NCI-H2107 treated with DMSO at 0.1 percent for 48 hours (cell line): ENCODE results near the gene KBTBD13.
"Not testable (repeated sequence)": the region's sequence is repeated elsewhere in the genome, so short reads cannot be mapped to it uniquely, and the experiment has no call there.

Experiments
- DNase-seq: peaks from one replicate; lab custom pipeline; 2025; ENCODE audit not compliant: unreplicated experiment; lab: John Stamatoyannopoulos, UW

KBTBD13 gene

DNA sequence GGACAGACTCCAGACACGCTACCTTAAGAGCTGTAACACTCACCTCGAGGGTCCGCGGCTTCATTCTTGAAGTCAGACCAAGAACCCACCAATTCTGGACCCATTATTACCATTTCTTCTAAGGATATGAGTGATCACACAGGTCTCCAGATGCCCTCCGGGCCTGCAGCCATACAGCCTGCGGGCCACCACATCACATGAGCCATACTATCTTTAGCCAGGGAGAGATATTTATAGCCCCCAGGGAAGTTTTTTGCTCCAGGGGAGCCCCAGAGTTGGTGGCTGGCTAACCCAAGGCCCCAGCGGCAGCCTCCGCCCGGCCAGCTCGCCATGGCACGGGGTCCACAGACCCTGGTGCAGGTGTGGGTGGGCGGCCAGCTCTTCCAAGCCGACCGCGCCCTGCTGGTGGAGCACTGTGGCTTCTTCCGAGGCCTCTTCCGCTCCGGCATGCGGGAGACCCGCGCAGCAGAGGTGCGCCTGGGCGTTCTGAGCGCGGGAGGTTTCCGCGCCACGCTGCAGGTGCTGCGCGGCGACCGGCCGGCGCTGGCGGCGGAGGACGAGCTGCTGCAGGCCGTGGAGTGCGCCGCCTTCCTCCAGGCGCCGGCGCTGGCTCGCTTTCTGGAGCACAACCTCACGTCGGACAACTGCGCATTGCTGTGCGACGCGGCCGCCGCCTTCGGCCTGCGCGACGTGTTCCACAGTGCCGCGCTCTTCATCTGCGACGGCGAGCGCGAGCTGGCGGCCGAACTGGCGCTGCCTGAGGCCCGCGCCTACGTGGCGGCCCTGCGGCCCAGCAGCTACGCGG lies at the start of gene KBTBD13:
TSS of gene KBTBD13 (plus strand) at position 261 of the 805 bp plus-strand sequence. CDS start at position 331, 70 bp downstream.
- DNase-seq, result no peak

DNA sequence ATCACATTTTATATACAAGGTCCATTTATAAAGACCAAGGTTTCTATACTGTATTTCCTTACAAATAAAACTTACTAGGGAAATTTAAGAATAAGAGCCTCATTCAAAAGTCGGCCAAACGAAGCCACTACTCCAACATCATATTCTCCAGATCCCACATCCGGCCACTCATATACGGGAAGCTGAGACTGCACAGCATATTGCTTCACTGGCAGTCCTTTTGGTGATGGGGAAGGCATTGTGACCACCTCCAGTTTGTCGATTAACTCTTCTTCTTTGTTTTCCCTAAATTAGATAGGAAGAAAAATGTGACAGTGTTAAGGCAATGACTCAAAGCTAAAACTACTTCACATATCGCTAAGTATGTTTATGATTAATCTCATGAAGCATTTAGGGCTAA lies 49.8 kb upstream of the KBTBD13 start:
- DNase-seq, result no peak

DNA sequence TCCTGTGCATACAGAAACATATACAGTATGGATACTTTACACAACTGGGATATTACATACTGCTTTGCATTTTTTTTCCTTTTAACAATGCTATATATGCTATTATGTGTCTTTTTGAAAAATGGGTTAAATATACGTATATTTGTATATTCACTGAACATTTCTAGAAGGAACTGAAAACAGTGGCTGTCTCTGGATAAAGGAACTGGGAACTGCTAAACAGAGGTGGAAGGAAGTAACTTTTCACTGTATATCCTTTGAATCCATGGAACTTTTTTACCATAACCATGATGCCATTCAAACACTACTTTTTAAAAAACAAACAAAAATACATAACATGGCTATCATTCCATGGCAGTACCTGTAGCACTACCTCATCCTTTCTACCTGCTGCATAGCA lies 49.0 kb upstream of the KBTBD13 start:
- no peak for DNase-seq

DNA sequence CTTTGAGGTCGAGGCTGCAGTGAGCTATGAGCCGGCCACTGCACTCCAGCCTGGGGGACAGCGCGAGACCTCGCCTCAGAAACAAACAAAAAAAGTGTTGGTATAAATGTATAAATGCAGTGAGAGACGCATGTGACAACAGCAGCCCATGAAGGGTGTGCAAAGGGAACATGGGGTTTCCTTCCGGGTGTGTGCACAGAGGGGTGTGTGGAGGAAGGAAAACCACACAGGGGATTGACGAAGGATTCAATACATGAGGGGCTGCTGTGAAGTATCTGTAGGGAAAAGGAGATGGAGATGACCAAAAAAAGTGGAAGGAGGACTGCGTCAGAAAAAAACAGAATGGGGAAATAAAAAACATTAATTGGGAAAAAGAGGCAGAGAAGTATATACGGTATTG lies 48.2 kb upstream of the KBTBD13 start:
- no peak for DNase-seq

DNA sequence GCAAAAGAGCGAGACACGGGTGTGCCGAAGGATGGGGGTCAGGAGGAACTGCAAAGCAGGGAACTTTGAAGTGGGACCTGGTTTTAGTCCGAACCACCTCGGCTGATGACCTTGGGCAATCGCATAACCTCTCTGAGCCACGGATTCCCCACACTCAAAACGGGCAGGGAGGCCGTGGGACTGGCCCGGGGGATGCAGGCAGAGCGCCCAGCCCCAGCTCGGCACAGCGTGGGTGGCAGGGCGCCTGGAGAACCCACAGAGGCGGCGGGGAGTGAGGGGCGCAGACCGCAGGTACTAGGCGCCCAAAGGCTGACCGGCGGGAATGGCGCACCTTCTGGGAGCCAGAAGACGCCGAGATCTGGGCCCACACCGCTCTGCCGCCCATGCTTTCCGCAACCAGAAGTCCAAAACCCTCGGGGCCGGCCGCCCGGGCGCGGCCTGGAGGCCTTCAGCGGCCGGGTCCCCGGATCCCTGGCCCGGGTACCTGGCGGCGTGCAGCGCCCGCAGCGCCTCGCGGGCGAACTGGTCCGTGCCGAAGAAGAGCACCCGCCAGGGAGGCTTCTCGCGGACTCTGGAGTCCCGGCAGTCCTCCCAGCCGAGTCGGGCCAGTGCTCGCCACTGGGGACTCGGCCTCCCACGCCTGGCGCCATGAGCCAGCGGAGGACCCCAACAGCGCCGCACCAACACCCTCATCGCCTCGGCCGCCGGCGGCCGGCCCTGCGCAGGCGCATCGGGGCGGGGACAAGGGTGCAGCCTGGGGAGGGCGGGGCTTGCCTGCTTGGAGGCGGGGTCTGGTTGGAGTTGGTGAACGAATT lies 47.4 kb upstream of the KBTBD13 start, which contains the start of gene MTFMT:
TSS of gene MTFMT (minus strand) at position 719 of the 815 bp plus-strand sequence. CDS start at position 693, 26 bp downstream.
- DNase-seq, result peak; percentile 21

DNA sequence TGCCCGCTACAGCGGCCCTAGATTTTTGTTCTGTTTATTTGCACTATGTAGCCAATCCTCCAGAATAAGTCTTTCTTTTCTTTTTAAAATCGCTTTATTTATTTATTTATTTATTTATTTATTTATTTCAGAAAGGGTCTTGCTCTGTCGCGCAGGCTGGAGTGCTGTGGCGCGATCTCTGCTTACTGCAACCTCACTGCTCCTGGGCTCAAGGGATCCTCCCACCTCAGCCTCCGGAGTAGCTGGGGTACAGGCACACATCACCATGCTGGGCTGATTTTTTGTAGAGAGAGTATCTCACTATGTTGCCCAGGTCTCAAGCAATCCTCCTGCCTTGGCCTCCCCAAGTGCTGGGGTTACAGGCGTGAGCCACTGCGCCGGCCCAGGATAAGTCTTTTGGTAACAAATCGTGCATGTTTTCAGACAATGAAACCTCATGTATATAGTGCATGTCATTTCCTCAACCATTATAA lies 46.8 kb upstream of the KBTBD13 start:
- DNase-seq, result no peak

DNA sequence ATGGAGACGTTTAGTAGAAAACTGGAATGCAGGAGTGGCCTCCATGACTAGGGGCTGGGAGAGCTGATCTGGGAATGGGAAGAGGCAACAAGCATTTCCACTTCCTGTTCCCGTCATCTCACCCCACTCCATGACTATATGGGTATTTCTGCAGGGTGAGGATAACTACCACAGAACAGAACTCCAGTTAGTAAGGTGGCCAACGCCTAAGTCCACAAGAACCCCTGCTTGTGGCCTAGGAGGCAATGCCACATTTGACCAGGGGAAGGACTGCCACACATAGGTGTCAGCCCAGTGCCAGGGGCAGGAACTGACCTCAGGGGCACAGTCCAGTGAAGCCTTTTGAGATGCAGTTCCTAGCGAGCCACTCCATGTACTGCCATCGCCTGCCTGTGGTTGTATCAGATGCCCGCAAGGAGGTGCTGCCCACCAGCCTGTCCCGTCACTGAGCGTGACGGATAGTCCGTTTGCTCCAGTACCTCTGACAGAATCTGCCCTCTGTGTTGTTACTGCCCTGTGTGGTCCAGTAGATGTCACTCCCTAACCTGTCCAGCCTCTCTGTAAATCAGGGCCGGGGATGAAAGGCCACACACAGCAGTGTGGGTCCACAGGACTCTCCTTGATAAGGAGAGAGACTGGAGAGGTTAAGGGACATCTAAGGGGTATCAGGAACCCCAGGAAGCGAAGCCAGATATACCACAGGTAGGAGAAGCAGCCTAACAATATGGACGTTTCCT lies 43.6 kb upstream of the KBTBD13 start:
- DNase-seq, result peak; percentile 30

DNA sequence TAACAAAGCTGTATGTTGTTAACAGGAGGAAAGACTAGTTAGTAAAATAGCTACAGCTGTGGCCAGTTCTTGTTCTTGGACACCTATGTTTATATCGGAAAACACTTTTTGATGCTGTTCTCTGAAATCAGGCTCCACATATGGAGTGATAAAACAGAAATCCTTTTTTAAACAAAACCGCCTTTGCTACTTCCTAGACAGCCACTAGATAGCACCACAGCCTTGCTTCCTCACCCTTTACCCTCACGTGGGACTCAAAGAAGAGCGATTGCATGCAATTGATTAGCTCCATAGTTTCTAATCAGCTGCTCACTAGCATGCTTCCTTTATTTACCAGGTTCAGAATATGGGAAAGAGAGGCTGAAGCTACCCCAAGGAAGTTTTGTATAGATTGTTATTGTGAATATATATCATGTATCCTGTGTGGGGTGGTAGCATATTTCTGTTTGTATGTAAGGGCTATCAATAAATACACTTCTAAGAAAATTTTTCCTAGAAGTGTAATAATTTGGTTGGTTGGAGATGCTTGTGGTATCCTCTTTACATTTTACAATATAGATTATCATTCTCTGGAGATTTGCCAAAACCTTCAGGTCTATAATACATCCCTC lies 42.8 kb upstream of the KBTBD13 start:
- DNase-seq, result peak; percentile 21

DNA sequence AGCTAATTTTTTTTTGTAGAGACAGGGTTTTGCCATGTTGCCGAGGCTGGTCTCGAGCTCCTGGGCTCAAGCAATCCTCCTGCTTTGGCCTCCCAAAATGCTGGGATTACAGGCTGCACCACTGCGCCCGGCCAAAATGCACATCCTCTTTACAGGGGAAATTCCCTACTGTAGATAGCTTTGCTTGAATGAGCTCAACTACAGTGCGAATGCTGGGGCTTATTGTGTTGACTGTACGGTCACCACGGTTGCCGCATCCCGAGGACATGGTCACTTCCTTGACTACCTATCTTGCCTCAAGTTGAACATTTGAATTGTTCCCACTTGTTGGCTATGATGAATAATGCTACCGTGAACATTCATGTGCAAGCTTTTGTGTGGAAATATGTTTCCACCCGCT lies 41.8 kb upstream of the KBTBD13 start:
- DNase-seq, result no peak

DNA sequence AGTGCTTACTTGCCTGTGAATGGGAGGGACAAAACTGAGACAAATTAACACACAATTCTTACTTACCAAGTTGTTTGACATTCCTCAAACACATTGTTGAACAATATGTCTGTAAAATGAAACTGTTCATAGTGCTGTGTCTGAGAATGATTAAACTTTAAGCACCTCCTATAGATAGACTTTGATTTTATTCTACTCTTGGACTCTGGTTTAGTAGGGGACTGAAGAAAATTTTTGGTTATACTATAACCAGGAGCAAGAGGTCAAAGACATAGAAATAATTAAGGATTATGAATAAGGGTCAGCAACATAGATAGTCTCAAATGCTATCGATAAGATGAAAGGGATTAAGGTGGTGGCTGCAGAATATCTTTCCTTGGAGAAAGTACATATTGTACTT lies 39.2 kb upstream of the KBTBD13 start:
- no peak for DNase-seq

DNA sequence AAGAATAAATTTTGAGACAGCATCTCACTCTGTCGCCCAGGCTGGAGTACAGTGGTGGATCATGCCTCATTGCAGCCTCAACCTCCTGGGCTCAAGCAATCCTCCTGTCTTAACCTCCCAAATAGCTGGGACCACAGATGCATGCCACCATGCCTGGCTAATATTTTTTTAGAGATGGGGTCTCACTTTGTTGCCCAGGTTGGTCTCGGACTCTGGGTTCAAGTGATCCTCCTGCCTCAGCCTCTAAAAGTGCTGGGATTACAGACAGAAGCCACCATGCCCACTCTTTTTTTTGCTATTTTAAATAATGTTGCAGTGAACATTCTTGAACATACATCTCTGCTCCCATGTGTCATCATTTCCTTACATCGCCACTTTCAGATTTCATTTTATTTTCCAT lies 38.1 kb upstream of the KBTBD13 start:
- no peak for DNase-seq

DNA sequence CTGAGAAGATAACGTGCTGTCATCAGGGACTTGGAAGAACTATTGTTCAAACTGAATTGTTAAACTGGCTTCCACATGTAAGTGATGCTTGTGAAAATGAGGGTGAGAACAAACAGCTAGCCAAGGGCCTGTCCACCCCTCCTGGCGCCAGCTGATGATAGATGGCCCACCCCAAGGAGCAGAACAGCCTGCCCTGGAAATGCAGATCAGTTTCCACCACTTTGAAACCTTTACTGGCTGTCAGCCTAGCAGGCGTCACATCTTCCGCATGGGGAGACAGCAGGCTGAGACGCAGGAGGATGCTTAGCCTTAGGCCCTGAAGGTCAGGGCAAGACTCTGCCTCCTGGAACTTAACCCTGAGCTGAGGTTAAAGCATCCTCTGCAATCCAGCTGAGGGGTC lies 37.7 kb upstream of the KBTBD13 start:
- no peak for DNase-seq

DNA sequence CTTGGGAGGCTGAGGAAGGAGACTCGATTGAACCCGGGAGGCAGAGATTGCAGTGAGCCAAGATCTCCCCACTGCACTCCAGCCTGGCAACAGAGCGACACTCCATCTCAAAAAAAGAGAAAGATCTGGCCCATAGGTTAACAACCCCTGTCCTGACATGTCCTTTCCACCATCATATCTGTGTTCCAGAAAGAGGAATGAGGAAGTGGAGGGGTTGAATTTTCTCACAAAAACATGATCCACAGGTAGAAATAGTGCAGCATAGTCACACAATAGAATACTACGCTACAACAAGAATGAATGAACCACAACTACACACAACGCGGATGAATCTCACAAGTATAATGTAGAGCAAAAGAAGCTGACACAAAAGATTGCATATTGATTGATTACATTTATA lies 36.1 kb upstream of the KBTBD13 start:
- DNase-seq, result no peak

DNA sequence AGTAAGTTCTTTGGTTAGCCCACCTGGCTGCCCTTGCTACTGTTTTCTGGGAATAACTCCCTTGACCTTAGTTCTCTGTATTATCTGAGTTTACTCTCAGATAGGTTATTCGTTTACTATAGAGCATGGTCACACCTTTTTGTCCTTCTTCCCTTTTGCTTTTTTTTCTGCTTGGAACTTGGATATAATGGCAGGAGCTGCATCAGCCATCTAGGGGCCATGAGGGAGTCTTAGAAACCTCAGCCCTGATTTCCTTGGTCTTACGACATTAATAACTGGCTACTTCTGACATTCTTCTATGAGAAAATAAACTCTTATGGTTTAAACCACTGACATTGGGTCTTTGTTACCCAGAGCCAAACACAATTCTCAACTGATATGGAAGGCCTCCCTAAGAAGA lies 34.8 kb upstream of the KBTBD13 start:
- no peak for DNase-seq

DNA sequence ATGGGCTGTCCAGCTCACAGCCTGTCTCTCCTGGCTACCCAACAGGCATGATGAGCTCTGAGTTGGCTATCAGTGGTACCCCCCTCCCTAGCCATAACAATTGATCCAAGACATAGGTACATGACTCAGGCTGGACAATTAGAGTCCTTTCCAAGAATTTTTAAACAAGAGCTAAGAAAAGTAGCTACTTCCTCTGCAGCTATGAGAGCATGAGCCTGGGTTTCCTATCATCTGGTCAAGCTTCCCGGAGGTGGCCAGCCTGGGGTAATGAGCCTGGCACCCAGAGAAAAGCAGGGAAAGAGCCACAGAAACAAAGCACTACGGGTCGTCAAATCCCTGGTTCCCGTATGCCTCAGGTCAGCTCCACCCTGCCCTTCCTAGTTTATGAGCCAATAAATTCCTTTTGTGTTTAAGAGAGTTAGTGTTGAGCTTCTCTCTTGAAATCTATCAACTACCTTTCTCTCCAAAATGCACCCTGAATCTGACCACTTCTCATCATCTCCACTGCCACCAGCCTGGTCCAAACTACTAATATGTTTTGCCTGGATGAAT lies 33.7 kb upstream of the KBTBD13 start:
- DNase-seq, result no peak

DNA sequence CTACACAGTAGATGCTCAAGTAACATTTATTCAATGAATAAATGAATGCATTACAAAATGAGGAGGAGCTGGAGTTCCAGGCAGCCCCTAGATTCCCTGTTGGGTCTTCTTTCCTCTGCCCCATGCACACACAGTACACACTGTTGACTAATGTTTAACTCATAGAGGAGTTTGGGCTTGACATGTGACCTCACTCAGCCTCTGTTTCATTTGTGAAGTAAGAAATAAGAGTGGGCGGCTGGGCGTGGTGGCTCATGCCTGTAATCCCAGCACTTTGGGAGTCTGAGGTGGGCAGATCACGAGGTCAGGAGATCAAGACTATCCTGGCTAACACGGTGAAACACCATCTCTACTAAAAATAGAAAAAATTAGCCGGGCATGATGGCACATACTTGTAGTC lies 32.3 kb upstream of the KBTBD13 start:
- not testable (repeated sequence) for DNase-seq

DNA sequence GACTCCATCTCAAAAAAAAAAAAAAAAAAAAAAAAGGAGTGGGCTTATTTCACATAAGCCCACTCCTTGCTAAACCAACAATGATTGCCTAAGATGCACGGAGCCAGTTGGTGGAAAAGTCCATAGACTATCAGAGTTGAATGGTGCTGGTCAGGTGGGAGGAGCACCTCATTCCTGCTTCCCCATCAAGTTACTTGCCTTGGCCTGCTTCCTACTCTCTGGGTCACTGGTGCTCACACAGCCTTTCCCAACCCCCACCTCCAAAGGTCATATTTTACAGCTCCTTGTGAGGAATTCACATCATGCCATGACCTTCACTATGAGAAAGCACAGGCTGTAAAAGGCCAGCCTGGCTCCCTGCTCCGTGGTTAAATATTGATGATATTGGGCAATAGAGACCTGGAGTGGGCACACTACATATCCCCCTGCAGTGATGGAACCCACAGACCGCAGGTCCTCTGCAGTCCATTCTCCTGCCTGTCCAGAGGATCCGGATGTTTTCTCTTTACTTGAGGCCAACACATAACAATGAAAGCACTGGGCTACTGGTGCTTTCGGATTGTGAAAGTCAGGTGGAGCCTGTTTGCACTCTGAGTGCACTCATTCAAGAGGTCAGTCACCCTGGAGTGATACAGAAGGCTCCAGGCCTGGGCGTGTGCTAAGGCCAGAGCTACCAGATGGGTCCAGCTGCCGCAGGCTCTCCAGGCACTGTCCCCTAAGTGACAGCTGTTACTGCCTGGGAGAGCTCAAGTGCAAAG lies 31.6 kb upstream of the KBTBD13 start, which contains the start of gene SLC51B:
TSS of gene SLC51B (plus strand) at position 664 of the 758 bp plus-strand sequence. CDS start 4,618 bp downstream, outside the sequence.
- no peak for DNase-seq

DNA sequence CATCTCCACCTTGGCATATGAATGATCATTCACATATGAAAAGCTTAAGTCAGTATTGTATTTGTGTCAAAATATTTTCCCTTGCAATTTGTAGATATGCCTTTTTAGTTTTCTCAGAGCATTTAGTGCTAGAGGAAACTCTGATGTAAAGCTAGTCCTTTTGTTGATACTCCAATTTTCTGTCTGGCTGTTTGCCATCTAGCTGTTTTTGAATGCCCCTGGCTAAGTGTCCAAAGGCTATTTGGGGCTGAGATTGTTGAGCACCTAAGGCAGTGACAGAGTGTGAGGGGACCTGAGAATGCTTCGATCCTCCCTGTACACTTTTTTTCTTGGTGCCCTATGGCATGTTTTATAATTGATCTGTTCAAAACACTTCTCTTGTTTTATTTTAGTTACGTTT lies 28.3 kb upstream of the KBTBD13 start:
- no peak for DNase-seq

DNA sequence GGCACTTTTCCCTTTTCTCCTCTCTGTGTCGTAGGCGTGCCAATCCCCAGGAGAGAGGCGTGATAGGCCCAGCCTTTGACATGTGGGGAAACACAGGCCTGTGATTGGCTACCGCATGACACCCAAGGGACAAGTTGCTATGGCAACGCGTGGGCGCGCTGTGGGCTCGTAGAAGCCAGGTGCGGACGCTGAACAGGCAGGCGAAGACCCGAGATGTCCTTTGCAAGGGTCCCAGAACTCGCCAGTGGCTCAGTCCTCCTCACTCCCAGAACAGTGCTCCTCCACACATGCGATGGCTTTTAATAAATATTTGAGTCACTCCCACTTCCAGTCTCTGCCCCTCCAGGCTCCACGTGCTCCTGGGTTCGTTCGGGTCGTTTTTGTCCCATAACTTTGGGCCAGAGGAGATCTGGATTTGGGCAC lies 27.1 kb upstream of the KBTBD13 start:
- DNase-seq, result peak; percentile 49

DNA sequence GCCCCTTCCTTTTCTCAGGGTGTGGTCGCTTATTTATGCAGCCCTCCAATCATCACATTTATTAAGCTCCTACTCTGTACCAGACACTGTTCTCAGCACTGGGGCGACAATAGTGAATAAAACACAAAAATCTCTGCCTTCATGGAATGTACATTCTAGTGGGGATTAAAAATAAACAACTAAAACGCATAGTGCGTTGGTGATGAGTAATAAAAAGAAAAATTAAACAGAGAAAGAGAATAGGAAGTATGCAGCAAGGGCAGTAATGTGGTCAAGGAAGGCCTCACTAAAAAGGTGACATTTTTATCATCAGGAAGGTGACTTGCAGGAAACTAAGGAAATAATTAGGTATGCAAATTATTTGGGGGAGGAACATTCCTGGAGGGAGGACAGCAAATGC lies 26.3 kb upstream of the KBTBD13 start:
- no peak for DNase-seq
